HL-60/S4 treated with phorbol 12-myristate 13-acetate at 8.2 ng/mL for 4 days and 3 days (cell line): ENCODE measurements around the gene NPLOC4.

ENCODE experiments used
- in situ Hi-C: fragments of 300-500 bp; cut with MboI; formaldehyde crosslinking; loops from 2 replicates; pipeline ENCODE4 v1.15.0; 2022; ENCODE audit warnings: low sequenced_read_pairs

Gene NPLOC4

GRCh38 chr17:81510785-81511553 lies 125.9 kb downstream of the NPLOC4 start:
- in situ Hi-C loops = no loop called here

DNA sequence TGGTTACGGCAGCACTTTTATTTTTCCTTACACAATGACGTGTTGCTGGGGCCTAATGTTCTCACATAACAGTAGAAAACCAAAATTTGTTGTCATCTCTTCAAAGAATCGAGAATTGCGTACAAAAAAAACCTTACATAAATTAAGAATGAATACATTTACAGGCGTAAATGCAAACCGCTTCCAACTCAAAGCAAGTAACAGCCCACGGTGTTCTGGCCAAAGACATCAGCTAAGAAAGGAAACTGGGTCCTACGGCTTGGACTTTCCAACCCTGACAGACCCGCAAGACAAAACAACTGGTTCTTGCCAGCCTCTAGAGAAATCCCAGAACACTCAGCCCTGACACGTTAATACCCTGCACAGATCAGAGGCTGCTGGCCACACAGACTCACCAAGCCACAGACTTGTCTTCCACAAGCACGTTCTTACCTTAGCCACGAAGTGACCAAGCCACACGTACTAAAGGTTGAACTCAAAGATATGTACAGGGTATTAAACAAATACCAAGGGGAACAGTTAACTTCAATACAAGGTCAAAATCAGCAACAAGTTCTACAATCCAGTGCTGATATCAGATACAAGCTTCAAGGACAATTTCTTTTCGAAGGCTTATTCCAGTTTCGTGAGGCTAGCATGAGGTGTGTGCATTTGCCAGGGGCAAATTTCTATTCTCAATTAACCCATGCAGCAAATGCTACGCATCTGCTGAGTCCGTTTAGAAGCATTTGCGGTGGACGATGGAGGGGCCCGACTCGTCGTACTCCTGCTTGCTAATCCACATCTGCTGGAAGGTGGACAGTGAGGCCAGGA lies 126.7 kb downstream of the NPLOC4 start:
- in situ Hi-C loops = no loop called here

DNA sequence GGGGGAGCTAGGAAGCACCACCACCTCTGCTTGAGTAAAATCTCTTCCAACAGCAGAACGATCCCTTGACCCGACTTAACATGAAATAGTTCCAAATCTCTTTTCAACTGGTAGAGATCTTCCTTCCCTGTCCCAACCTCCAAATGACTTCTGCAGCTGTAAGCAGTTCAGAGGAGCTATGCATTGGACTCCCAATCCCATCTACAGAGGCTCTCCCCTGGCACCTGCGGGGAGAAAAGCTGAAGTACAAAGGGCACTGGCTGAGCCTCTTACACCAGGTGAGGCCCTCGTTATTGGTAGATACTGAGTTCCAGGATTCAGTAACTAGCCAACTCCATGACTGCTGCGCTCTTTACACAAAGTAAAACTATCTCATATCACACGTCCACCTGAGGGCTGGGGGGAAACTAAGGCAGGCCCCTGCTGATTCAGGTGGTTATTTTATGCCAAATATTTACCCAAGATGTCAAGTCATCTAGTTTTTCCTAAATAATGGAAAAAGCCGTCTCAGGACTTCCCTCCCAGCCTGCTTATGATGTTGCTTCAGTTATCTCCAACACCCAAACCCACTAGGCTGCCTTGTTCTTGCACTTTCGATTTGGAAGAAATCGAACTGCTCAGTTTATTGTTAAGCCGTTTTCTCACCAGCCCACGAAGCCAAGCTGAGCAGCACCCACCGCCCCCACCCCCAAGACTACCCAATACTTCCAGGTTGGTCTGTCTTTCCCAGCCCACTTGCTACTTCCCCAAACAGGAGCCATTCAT lies 127.5 kb downstream of the NPLOC4 start:
- in situ Hi-C loops = no loop called here

DNA sequence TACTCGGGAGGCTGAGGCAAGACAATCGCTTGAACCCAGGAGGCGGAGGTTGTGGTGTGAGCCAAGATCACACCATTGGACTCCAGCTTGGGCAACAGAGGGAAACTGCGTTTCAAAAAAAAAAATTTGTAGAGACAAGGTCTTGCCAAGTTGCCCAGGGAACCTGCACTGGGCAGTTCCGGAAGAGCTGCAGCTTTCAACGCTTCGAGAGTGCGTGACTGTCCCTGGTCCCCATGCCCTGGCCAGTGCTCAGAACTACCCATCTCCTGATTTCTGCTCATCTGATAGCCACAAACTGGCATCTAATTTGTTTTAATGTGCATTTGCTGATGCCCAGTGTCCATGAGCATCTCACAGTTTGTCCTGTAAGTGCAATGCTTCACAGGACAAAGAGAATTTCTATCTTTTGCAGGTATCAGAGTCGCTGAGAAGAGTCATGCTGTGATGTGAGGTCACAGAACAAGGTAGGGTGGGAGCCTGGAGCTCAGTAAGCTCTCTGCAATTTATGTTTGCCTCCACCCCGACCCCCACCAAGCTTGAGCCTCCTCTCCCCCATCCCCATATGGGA lies 128.2 kb downstream of the NPLOC4 start:
- in situ Hi-C loops = no loop called here
